ENCODE data around the gene PRR12. TPM values are rescaled to one million over a fixed set of nuclear protein-coding genes. Genes with fewer than 3 reads are reported as not detected.

Gene PRR12
- total RNA-seq, 1 experiment from 2014 or later: 3.0 TPM

Other genes with a start within 250 kb of the PRR12 start
- gene TEAD2, start 228.8 kb upstream of the PRR12 start, total RNA-seq (2014; rRNA removed; shearing (Covaris generic)): 30.2 and 33.2 TPM in 2 replicates
- 6.2 and 7.3 TPM in 2 replicates for gene DKKL1, start 227.3 kb upstream of the PRR12 start, total RNA-seq (2014; rRNA removed; shearing (Covaris generic))
- gene KASH5, start 202.9 kb upstream of the PRR12 start, total RNA-seq (2014; rRNA removed; shearing (Covaris generic)): not detected in 2 replicates
- gene PTH2, start 167.7 kb upstream of the PRR12 start, total RNA-seq (2014; rRNA removed; shearing (Covaris generic)): not detected in 2 replicates
- 0.55 and 1.3 TPM in 2 replicates for gene GFY, start 165.8 kb upstream of the PRR12 start, total RNA-seq (2014; rRNA removed; shearing (Covaris generic))
- gene SLC17A7, start 149.7 kb upstream of the PRR12 start, total RNA-seq (2014; rRNA removed; shearing (Covaris generic)): 3.1 and 7.0 TPM in 2 replicates
- 148 and 183 TPM in 2 replicates for gene PIH1D1, start 139.4 kb upstream of the PRR12 start, total RNA-seq (2014; rRNA removed; shearing (Covaris generic))
- gene ALDH16A1, start 138.0 kb upstream of the PRR12 start, total RNA-seq (2014; rRNA removed; shearing (Covaris generic)): 50.9 and 65.6 TPM in 2 replicates
- gene FLT3LG, start 117.0 kb upstream of the PRR12 start, total RNA-seq (2014; rRNA removed; shearing (Covaris generic)): 0.74 TPM in 1 of 2 replicates, not detected in the other
- 2,624 and 3,787 TPM in 2 replicates for gene RPL13A, start 103.6 kb upstream of the PRR12 start, total RNA-seq (2014; rRNA removed; shearing (Covaris generic))
- gene RPS11, start 94.7 kb upstream of the PRR12 start, total RNA-seq (2014; rRNA removed; shearing (Covaris generic)): 2,371 and 2,995 TPM in 2 replicates
- gene FCGRT, start 78.5 kb upstream of the PRR12 start, total RNA-seq (2014; rRNA removed; shearing (Covaris generic)): 29.8 and 35.9 TPM in 2 replicates
- gene RCN3, start 63.2 kb upstream of the PRR12 start, total RNA-seq (2014; rRNA removed; shearing (Covaris generic)): 0.74 and 10.8 TPM in 2 replicates
- gene NOSIP, start 10.6 kb upstream of the PRR12 start, total RNA-seq (2014; rRNA removed; shearing (Covaris generic)): 69.6 and 97.3 TPM in 2 replicates
- gene PRRG2, start 9.9 kb upstream of the PRR12 start, total RNA-seq (2014; rRNA removed; shearing (Covaris generic)): 1.9 TPM in 1 of 2 replicates, not detected in the other
- 116 and 140 TPM in 2 replicates for gene RRAS, start 49.0 kb downstream of the PRR12 start, total RNA-seq (2014; rRNA removed; shearing (Covaris generic))
- gene SCAF1, start 51.0 kb downstream of the PRR12 start, total RNA-seq (2014; rRNA removed; shearing (Covaris generic)): 22.3 and 25.2 TPM in 2 replicates
- 56.7 and 59.6 TPM in 2 replicates for gene IRF3, start 74.7 kb downstream of the PRR12 start, total RNA-seq (2014; rRNA removed; shearing (Covaris generic))
- gene BCL2L12, start 74.8 kb downstream of the PRR12 start, total RNA-seq (2014; rRNA removed; shearing (Covaris generic)): 8.1 and 13.9 TPM in 2 replicates
- gene PRMT1, start 86.1 kb downstream of the PRR12 start, total RNA-seq (2014; rRNA removed; shearing (Covaris generic)): 633 and 640 TPM in 2 replicates
- 1.1 and 1.7 TPM in 2 replicates for gene ADM5, start 98.4 kb downstream of the PRR12 start, total RNA-seq (2014; rRNA removed; shearing (Covaris generic))
- gene CPT1C, start 99.9 kb downstream of the PRR12 start, total RNA-seq (2014; rRNA removed; shearing (Covaris generic)): 38.8 and 54.5 TPM in 2 replicates
- gene TSKS, start 172.1 kb downstream of the PRR12 start, total RNA-seq (2014; rRNA removed; shearing (Covaris generic)): 0.49 TPM in 1 of 2 replicates, not detected in the other
- 152 and 155 TPM in 2 replicates for gene AP2A1, start 175.8 kb downstream of the PRR12 start, total RNA-seq (2014; rRNA removed; shearing (Covaris generic))
- 33.9 and 38.6 TPM in 2 replicates for gene FUZ, start 222.1 kb downstream of the PRR12 start, total RNA-seq (2014; rRNA removed; shearing (Covaris generic))
- 30.2 and 44.7 TPM in 2 replicates for gene MED25, start 227.1 kb downstream of the PRR12 start, total RNA-seq (2014; rRNA removed; shearing (Covaris generic))

Measured in G401 (cell line).